ENCODE measurements around the gene CUL4A. TPM values are rescaled to one million over a fixed set of nuclear protein-coding genes. Genes with fewer than 3 reads are reported as not detected.
"Not testable (repeated sequence)": the region's sequence is repeated elsewhere in the genome, so short reads cannot be mapped to it uniquely, and the experiment has no call there.

Gene CUL4A
- total RNA-seq, 4 donors from 2014 or later = 95.6 to 221 (median 119) TPM

- Histone ChIP-seq H3K27ac (peak overlapping the region; percentile 47), H3K4me1 (peaks cover 40% of the 10 kb centered on the region), H3K27me3 (no peaks in the 10 kb centered on the region), H3K36me3 (peaks cover 8% of the 10 kb centered on the region), H3K9me3 (no peaks in the 10 kb centered on the region), H3K4me3 (no peak overlapping the region)
- no peak for DNase-seq (ENCODE audit: low spot score in 2 of 2)
- WGBS = 22% methylated on average over 7 of the region's 7 CpGs
- TF ChIP-seq POLR2AphosphoS5 (IDR thresholded peaks at IDR 0.05) = peak in 1 of 3 donors; percentile 16
- no peak for TF ChIP-seq CTCF (IDR thresholded peaks at IDR 0.05)
These were observed 95.8 kb downstream of the CUL4A start for GRCh38 chr13:113305208-113305607.

GRCh38 chr13:113307491-113307890 lies 98.1 kb downstream of the CUL4A start:
- Histone ChIP-seq H3K36me3 (peaks cover 31% of the 10 kb centered on the region), H3K27me3 (no peaks in the 10 kb centered on the region), H3K27ac (no peak overlapping the region), H3K4me3 (no peak overlapping the region), H3K9me3 (no peaks in the 10 kb centered on the region), H3K4me1 (peaks cover 37% of the 10 kb centered on the region)
- DNase-seq (ENCODE audit: low spot score in 2 of 2) = no peak
- TF ChIP-seq CTCF (IDR thresholded peaks at IDR 0.05) = no peak
- TF ChIP-seq EP300 (IDR thresholded peaks at IDR 0.05) = no peak
- TF ChIP-seq POLR2A (IDR thresholded peaks at IDR 0.05) = no peak
- no peak for TF ChIP-seq POLR2AphosphoS5 (IDR thresholded peaks at IDR 0.05)

- no peak overlapping the region for H3K27ac ChIP-seq
- peaks cover 20% of the 10 kb centered on the region for H3K4me1 ChIP-seq
- no peaks in the 10 kb centered on the region for H3K27me3 ChIP-seq
- no peak for TF ChIP-seq POLR2AphosphoS5 (IDR thresholded peaks at IDR 0.05)
- no peak for TF ChIP-seq EP300 (IDR thresholded peaks at IDR 0.05)
- no peak for TF ChIP-seq POLR2A (IDR thresholded peaks at IDR 0.05)
- TF ChIP-seq CTCF (IDR thresholded peaks at IDR 0.05) = no peak
- no peaks in the 10 kb centered on the region for H3K9me3 ChIP-seq
- DNase-seq (ENCODE audit: low spot score in 2 of 2) = no peak
- no peak overlapping the region for H3K4me3 ChIP-seq
- peaks cover 34% of the 10 kb centered on the region for H3K36me3 ChIP-seq
- WGBS = 94% methylated on average over 6 of the region's 6 CpGs
These were observed 100.1 kb downstream of the CUL4A start for GRCh38 chr13:113309473-113309872.

GRCh38 chr13:113314112-113314511 lies 104.7 kb downstream of the CUL4A start:
- not testable (repeated sequence) for H3K27me3 ChIP-seq; H3K27ac ChIP-seq; DNase-seq (ENCODE audit: low spot score in 2 of 2); H3K4me3 ChIP-seq; H3K4me1 ChIP-seq; H3K9me3 ChIP-seq
- H3K36me3 ChIP-seq = peaks cover 66% of the 10 kb centered on the region
- 83% methylated on average over 17 of the region's 20 CpGs for WGBS

- peaks cover 69% of the 10 kb centered on the region for H3K36me3 ChIP-seq
- H3K4me1 ChIP-seq; H3K27me3 ChIP-seq; DNase-seq (ENCODE audit: low spot score in 2 of 2); H3K4me3 ChIP-seq; H3K9me3 ChIP-seq; H3K27ac ChIP-seq: not testable (repeated sequence)
- 68% methylated on average over 21 of the region's 23 CpGs for WGBS
These were observed 105.6 kb downstream of the CUL4A start for GRCh38 chr13:113314895-113315470.

- no peak overlapping the region for H3K27ac ChIP-seq
- H3K36me3 ChIP-seq = peaks cover 69% of the 10 kb centered on the region
- no peak for TF ChIP-seq POLR2A (IDR thresholded peaks at IDR 0.05)
- TF ChIP-seq CTCF (IDR thresholded peaks at IDR 0.05) = no peak
- no peak for TF ChIP-seq POLR2AphosphoS5 (IDR thresholded peaks at IDR 0.05)
- TF ChIP-seq EP300 (IDR thresholded peaks at IDR 0.05) = no peak
- H3K27me3 ChIP-seq = no peaks in the 10 kb centered on the region
- H3K9me3 ChIP-seq = no peaks in the 10 kb centered on the region
- no peaks in the 10 kb centered on the region for H3K4me1 ChIP-seq
- WGBS = 75% methylated on average over 5 of the region's 5 CpGs
- no peak overlapping the region for H3K4me3 ChIP-seq
- no peak for DNase-seq (ENCODE audit: low spot score in 2 of 2)
These were observed 106.6 kb downstream of the CUL4A start for GRCh38 chr13:113315992-113316391.

Other genes with a start within 250 kb of the CUL4A start
- gene MCF2L, start 240.4 kb upstream of the CUL4A start, total RNA-seq = 100 to 1,000 TPM in 1 of 4 donors, 10 to 100 TPM in 3; 25.4 to 144 (median 50.0) TPM
- not detected for gene F7, start 103.8 kb upstream of the CUL4A start, total RNA-seq
- gene F10, start 86.8 kb upstream of the CUL4A start, total RNA-seq = 1 to 10 TPM; 4.9 to 7.8 (median 6.7) TPM
- gene PROZ, start 51.0 kb upstream of the CUL4A start, total RNA-seq = not detected
- 10 to 100 TPM; 33.2 to 99.5 (median 49.5) TPM for gene PCID2, start 944 bp upstream of the CUL4A start, total RNA-seq
- 100 to 1,000 TPM; 131 to 255 (median 222) TPM for gene LAMP1, start 87.6 kb downstream of the CUL4A start, total RNA-seq
- 10 to 100 TPM; 23.5 to 40.8 (median 32.2) TPM for gene GRTP1, start 154.5 kb downstream of the CUL4A start, total RNA-seq
- gene ADPRHL1, start 243.9 kb downstream of the CUL4A start, total RNA-seq = 1 to 10 TPM; 2.5 to 8.6 (median 5.5) TPM